ENCODE measurements around the gene PDXP.
"Not testable (repeated sequence)": the region's sequence is repeated elsewhere in the genome, so short reads cannot be mapped to it uniquely, and the experiment has no call there.

The PDXP gene

DNA sequence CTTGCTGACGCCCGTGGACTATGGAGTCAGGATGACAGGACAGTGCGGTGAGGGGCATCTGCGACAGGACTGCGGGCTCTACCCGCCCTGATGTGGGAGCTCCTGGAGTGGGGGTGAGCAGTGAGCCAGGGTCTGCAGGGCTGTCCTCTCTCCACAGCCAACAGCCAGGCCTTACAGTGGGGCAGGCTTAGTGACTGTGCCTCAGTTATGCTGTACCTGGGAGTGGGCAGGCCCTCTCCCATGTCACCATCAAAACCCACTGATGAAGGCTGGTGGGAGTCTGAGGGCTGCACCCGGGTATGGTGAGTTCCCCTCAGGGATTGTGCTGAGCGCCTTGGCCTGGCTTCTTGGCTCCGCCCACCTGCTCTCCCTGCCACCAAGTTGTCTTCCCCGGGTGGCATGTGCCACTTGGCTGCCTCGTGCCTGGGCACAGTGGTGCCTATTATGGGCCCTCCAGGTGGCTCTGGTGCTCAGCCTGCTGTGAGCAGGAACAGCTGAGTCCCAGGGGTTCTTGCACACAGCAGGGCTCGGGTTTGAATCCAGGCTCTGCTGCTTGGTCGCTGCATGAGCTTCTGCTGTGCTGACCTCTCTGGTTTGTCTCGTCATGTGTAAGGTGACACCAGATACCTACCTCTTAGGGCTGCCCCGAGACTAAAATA lies 34.2 kb downstream of the PDXP start:
- no peak overlapping the region for H3K9ac ChIP-seq (ENCODE audit: low read length)
- no peaks in the 10 kb centered on the region for H3K9me3 ChIP-seq (ENCODE audit: control insufficient read depth, low read length)
- H3K4me3 ChIP-seq (ENCODE audit: low read length): no peak overlapping the region
- H3K27me3 ChIP-seq (replicated peaks; ENCODE audit: control insufficient read depth, insufficient read depth, low read length): no peaks in the 10 kb centered on the region
- peaks cover 43% of the 10 kb centered on the region for H3K36me3 ChIP-seq (ENCODE audit: control insufficient read depth, insufficient read depth, low read length, severe bottlenecking)
- peaks cover 18% of the 10 kb centered on the region for H3K4me1 ChIP-seq (ENCODE audit: control insufficient read depth, insufficient read depth, low read length)
- DNase-seq (ENCODE audit: low read depth): no peak

DNA sequence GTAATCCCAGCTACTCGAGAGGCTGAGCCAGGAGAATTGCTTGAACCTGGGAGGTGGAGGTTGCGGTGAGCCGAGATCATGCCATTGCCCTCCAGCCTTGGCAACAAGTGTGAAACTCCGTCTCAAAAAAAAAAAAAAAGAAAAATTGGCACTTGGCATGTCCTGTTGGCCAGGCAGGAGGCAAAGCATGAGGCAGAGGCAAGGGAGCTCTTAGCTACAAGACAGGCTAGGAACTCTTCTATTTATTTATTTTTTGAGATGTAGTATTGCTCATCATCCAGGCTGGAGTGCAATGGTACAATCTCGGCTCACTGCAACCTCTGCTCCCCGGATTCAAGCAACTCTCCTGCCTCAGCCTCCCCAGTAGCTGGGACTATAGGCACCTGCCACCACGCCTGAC lies 35.6 kb downstream of the PDXP start:
- H3K9ac ChIP-seq (ENCODE audit: low read length); DNase-seq (ENCODE audit: low read depth); H3K4me3 ChIP-seq (ENCODE audit: low read length); H3K27me3 ChIP-seq (replicated peaks; ENCODE audit: control insufficient read depth, insufficient read depth, low read length); H3K9me3 ChIP-seq (ENCODE audit: control insufficient read depth, low read length): not testable (repeated sequence)
- peaks cover 18% of the 10 kb centered on the region for H3K4me1 ChIP-seq (ENCODE audit: control insufficient read depth, insufficient read depth, low read length)
- peaks cover 33% of the 10 kb centered on the region for H3K36me3 ChIP-seq (ENCODE audit: control insufficient read depth, insufficient read depth, low read length, severe bottlenecking)

- DNase-seq (ENCODE audit: low read depth); H3K27me3 ChIP-seq (replicated peaks; ENCODE audit: control insufficient read depth, insufficient read depth, low read length); H3K9me3 ChIP-seq (ENCODE audit: control insufficient read depth, low read length): not testable (repeated sequence)
- H3K4me1 ChIP-seq (ENCODE audit: control insufficient read depth, insufficient read depth, low read length): peaks cover 18% of the 10 kb centered on the region
- peak overlapping the region; percentile 25 for H3K9ac ChIP-seq (ENCODE audit: low read length)
- H3K36me3 ChIP-seq (ENCODE audit: control insufficient read depth, insufficient read depth, low read length, severe bottlenecking): peaks cover 20% of the 10 kb centered on the region
- H3K4me3 ChIP-seq (ENCODE audit: low read length): peak overlapping the region; percentile 57
These were observed 37.7 kb downstream of the PDXP start for GRCh38 chr22:37696260-37696656.

DNA sequence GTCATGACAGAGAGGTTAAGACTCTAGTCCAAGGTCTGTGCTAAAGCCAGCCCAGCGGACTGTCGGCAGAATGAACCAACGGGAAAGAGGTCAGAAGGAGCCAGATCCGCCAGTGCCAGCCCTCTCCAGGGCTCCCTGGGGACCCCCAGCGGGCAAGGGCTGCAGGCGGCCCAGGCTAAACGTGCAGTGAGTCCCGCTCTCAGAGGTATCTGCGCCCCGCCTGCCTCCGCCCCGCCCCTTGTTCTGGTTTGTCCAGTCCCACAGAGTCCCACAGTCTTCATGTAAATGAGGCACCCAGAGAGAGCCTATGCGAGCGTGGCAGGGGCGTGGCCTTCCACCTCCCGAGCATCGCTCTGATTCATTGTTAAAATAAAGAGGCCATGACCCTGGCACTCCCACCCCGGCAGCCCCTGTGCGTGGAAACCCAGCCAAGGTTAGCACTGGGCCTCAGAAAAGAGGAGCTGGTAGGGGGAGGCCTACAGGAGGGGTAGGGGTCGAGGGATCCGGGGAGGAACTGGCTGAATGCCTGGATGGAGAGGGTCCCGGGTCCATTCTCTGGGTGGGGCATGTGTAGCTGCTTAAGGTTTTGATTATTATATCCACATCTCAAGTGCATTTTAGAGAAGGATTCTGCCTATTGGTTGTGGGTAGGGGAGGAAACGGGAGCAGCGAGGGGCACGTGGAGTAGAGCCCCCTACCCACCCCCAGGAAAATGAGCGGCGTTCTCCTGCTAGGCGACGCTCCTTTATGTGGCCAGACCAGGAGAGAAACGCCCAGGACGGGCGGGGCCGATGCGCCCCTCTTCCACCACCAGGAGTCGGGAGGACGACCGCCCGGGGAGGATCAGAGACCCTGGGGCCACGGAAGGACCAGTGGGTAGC lies 38.4 kb downstream of the PDXP start, which contains the start of gene TRIOBP:
Gene TRIOBP (plus strand): TSS at position 392 of the 881 bp plus-strand sequence. CDS start 4,318 bp downstream, outside the sequence.
- peak; percentile 98 for DNase-seq (ENCODE audit: low read depth)
- Histone ChIP-seq H3K27me3 (replicated peaks; ENCODE audit: control insufficient read depth, insufficient read depth, low read length) (no peaks in the 10 kb centered on the region), H3K4me3 (ENCODE audit: low read length) (peak within 1 kb of the TSS; percentile 57), H3K36me3 (ENCODE audit: control insufficient read depth, insufficient read depth, low read length, severe bottlenecking) (peaks cover 14% of the 10 kb centered on the region), H3K9ac (ENCODE audit: low read length) (peak within 1 kb of the TSS; percentile 25), H3K4me1 (ENCODE audit: control insufficient read depth, insufficient read depth, low read length) (peaks cover 18% of the 10 kb centered on the region), H3K9me3 (ENCODE audit: control insufficient read depth, low read length) (no peaks in the 10 kb centered on the region)

DNA sequence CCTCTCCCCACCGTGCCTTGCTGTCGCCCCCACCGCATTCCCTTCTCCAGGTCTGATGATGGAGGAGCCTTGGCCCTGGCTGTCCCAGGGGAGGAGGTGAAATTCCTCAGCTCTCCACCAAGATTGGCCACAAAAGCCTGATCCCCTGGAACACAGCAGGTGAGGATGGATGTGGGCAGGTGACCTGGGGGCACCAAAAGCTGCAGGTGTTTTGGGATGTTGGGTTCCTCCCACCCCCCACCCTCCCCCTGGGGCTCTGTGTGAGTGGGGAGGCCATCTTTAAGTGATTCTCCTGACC lies 39.0 kb downstream of the PDXP start:
- peaks cover 18% of the 10 kb centered on the region for H3K4me1 ChIP-seq (ENCODE audit: control insufficient read depth, insufficient read depth, low read length)
- no peak overlapping the region for H3K4me3 ChIP-seq (ENCODE audit: low read length)
- H3K9ac ChIP-seq (ENCODE audit: low read length): no peak overlapping the region
- DNase-seq (ENCODE audit: low read depth): no peak
- H3K27me3 ChIP-seq (replicated peaks; ENCODE audit: control insufficient read depth, insufficient read depth, low read length): no peaks in the 10 kb centered on the region
- peaks cover 11% of the 10 kb centered on the region for H3K36me3 ChIP-seq (ENCODE audit: control insufficient read depth, insufficient read depth, low read length, severe bottlenecking)
- no peaks in the 10 kb centered on the region for H3K9me3 ChIP-seq (ENCODE audit: control insufficient read depth, low read length)

DNA sequence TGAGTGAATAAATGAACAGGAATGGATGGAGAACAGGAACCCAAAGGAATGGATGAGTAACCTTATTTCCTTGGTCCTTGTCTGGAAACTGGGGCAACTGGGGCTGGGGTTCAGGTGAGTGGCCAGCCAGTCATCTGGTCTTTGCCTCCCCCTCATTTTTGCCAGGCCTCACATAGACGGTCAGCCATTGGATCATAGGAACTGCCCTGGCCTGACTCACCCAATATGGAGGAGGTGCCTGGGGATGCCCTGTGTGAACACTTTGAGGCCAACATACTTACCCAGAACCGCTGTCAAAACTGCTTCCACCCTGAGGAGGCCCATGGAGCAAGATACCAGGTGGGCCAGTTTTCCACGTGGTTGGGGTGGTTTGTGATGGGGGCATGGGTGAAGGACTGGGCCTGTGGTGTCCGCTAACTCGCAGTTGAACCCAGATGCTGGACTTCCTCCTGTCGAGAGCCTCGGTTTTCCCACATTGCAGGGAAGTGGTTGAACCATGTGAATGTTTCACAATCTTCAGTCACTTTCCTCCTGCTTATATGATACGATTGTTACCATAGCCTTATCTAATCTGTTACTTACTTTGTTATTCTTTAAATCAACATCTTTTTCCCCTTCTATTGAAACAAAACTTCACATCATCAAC lies 42.7 kb downstream of the PDXP start:
- H3K27me3 ChIP-seq (replicated peaks; ENCODE audit: control insufficient read depth, insufficient read depth, low read length): no peaks in the 10 kb centered on the region
- no peaks in the 10 kb centered on the region for H3K36me3 ChIP-seq (ENCODE audit: control insufficient read depth, insufficient read depth, low read length, severe bottlenecking)
- H3K4me1 ChIP-seq (ENCODE audit: control insufficient read depth, insufficient read depth, low read length): peaks cover 16% of the 10 kb centered on the region
- no peak overlapping the region for H3K9ac ChIP-seq (ENCODE audit: low read length)
- DNase-seq (ENCODE audit: low read depth): no peak
- H3K9me3 ChIP-seq (ENCODE audit: control insufficient read depth, low read length): no peaks in the 10 kb centered on the region
- no peak overlapping the region for H3K4me3 ChIP-seq (ENCODE audit: low read length)

DNA sequence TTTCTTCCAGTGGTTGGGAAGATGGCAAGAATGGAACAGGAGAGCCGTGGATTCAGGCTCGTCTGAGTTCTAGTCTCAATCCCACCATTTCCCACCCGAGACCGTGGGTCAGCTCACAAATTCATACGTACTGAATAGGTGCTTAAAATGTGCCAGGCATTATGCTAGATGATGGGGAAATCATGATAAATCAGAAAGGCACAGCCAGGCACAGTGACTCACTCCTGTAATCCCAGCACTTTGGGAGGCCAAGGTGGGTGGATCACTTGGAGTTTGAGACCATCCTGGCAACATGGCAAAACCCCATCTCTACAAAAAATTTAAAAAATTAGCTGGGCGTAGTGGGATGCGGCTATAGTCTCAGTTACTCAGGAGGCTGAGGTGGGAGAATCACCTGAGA lies 45.4 kb downstream of the PDXP start:
- Histone ChIP-seq H3K36me3 (ENCODE audit: control insufficient read depth, insufficient read depth, low read length, severe bottlenecking) (no peaks in the 10 kb centered on the region), H3K4me3 (ENCODE audit: low read length) (no peak overlapping the region), H3K27me3 (replicated peaks; ENCODE audit: control insufficient read depth, insufficient read depth, low read length) (no peaks in the 10 kb centered on the region), H3K9ac (ENCODE audit: low read length) (no peak overlapping the region), H3K9me3 (ENCODE audit: control insufficient read depth, low read length) (no peaks in the 10 kb centered on the region), H3K4me1 (ENCODE audit: control insufficient read depth, insufficient read depth, low read length) (peaks cover 10% of the 10 kb centered on the region)
- DNase-seq (ENCODE audit: low read depth): no peak

GRCh38 chr22:37704645-37705044 lies 46.1 kb downstream of the PDXP start:
- no peak overlapping the region for H3K4me3 ChIP-seq (ENCODE audit: low read length)
- no peaks in the 10 kb centered on the region for H3K27me3 ChIP-seq (replicated peaks; ENCODE audit: control insufficient read depth, insufficient read depth, low read length)
- H3K9me3 ChIP-seq (ENCODE audit: control insufficient read depth, low read length): no peaks in the 10 kb centered on the region
- no peak overlapping the region for H3K9ac ChIP-seq (ENCODE audit: low read length)
- peaks cover 10% of the 10 kb centered on the region for H3K4me1 ChIP-seq (ENCODE audit: control insufficient read depth, insufficient read depth, low read length)
- no peak for DNase-seq (ENCODE audit: low read depth)
- no peaks in the 10 kb centered on the region for H3K36me3 ChIP-seq (ENCODE audit: control insufficient read depth, insufficient read depth, low read length, severe bottlenecking)

GRCh38 chr22:37705205-37705604 lies 46.7 kb downstream of the PDXP start:
- Histone ChIP-seq H3K9me3 (ENCODE audit: control insufficient read depth, low read length) (no peaks in the 10 kb centered on the region), H3K9ac (ENCODE audit: low read length) (no peak overlapping the region), H3K4me1 (ENCODE audit: control insufficient read depth, insufficient read depth, low read length) (peaks cover 10% of the 10 kb centered on the region), H3K4me3 (ENCODE audit: low read length) (no peak overlapping the region), H3K36me3 (ENCODE audit: control insufficient read depth, insufficient read depth, low read length, severe bottlenecking) (no peaks in the 10 kb centered on the region), H3K27me3 (replicated peaks; ENCODE audit: control insufficient read depth, insufficient read depth, low read length) (no peaks in the 10 kb centered on the region)
- no peak for DNase-seq (ENCODE audit: low read depth)

- no peak for DNase-seq (ENCODE audit: low read depth)
- no peaks in the 10 kb centered on the region for H3K36me3 ChIP-seq (ENCODE audit: control insufficient read depth, insufficient read depth, low read length, severe bottlenecking)
- H3K9ac ChIP-seq (ENCODE audit: low read length): no peak overlapping the region
- no peaks in the 10 kb centered on the region for H3K27me3 ChIP-seq (replicated peaks; ENCODE audit: control insufficient read depth, insufficient read depth, low read length)
- no peaks in the 10 kb centered on the region for H3K9me3 ChIP-seq (ENCODE audit: control insufficient read depth, low read length)
- H3K4me1 ChIP-seq (ENCODE audit: control insufficient read depth, insufficient read depth, low read length): peaks cover 9% of the 10 kb centered on the region
- no peak overlapping the region for H3K4me3 ChIP-seq (ENCODE audit: low read length)
These were observed 50.3 kb downstream of the PDXP start for GRCh38 chr22:37708580-37709444.

- H3K27me3 ChIP-seq (replicated peaks; ENCODE audit: control insufficient read depth, insufficient read depth, low read length): no peaks in the 10 kb centered on the region
- no peaks in the 10 kb centered on the region for H3K9me3 ChIP-seq (ENCODE audit: control insufficient read depth, low read length)
- DNase-seq (ENCODE audit: low read depth): no peak
- H3K36me3 ChIP-seq (ENCODE audit: control insufficient read depth, insufficient read depth, low read length, severe bottlenecking): no peaks in the 10 kb centered on the region
- H3K4me3 ChIP-seq (ENCODE audit: low read length): no peak overlapping the region
- peaks cover 7% of the 10 kb centered on the region for H3K4me1 ChIP-seq (ENCODE audit: control insufficient read depth, insufficient read depth, low read length)
- no peak overlapping the region for H3K9ac ChIP-seq (ENCODE audit: low read length)
These were observed 50.9 kb downstream of the PDXP start for GRCh38 chr22:37709445-37709765.

Measured in adipocyte (in vitro differentiated cells).